Chondrocyte (in vitro differentiated cells): ENCODE results near the gene KCNN2. TPM values are rescaled to one million over a fixed set of nuclear protein-coding genes. Genes with fewer than 3 reads are reported as not detected.
A peak's percentile ranks its signal among the peaks of the same experiment; 100 is the strongest.

ENCODE experiments used
- DNase-seq: peaks from one replicate; pipeline ENCODE4 v3.0.0; 2021; ENCODE audit warnings: mixed read lengths, low spot score
- H3K27ac Mint-ChIP-seq: one replicate; pipeline ENCODE4 v1.8.0; 2021; ENCODE audit warnings: mild to moderate bottlenecking, moderate library complexity, mixed read lengths; ENCODE audit not compliant: unreplicated experiment
- H3K27me3 Mint-ChIP-seq: 2 replicates; pipeline ENCODE4 v1.8.0; 2021; ENCODE audit warnings: low read depth, mixed read lengths
- H3K36me3 Mint-ChIP-seq: 2 replicates; pipeline ENCODE4 v1.8.0; 2021; ENCODE audit warnings: low read depth, mixed read lengths
- H3K4me1 Mint-ChIP-seq: 2 replicates; pipeline ENCODE4 v1.8.0; 2021; ENCODE audit warnings: low read depth, mild to moderate bottlenecking, mixed read lengths
- H3K4me3 Mint-ChIP-seq: one replicate; pipeline ENCODE4 v1.8.0; 2021; ENCODE audit warnings: mild to moderate bottlenecking, moderate library complexity, mixed read lengths; ENCODE audit not compliant: unreplicated experiment
- H3K9me3 Mint-ChIP-seq: 2 replicates; pipeline ENCODE4 v1.8.0; 2021; ENCODE audit warnings: low read depth, mixed read lengths
- CTCF ChIP-seq: fragments of 200-600 bp; sonication (generic); IDR thresholded peaks from 2 replicates; pipeline ENCODE4 v1.5.0; 2021; ENCODE audit warnings: antibody characterized with exemption, mild to moderate bottlenecking, moderate library complexity
- total RNA-seq: library from RNA; stranded (reverse); gene quantifications from 3 replicates; pipeline ENCODE4 v1.2.1, GENCODE V29; 2021

The KCNN2 gene
- total RNA-seq, 1 donor from 2014 or later, result not detected

GRCh38 chr5:114437936-114438335 lies 76.1 kb downstream of the KCNN2 start:
- Mint-ChIP-seq H3K9me3 (no peaks in the 10 kb centered on the region), H3K4me1 (no peaks in the 10 kb centered on the region), H3K27me3 (peaks cover 28% of the 10 kb centered on the region), H3K36me3 (no peaks in the 10 kb centered on the region), H3K27ac (no peak overlapping the region), H3K4me3 (no peak overlapping the region)
- no peak for DNase-seq
- TF ChIP-seq CTCF, result no peak

GRCh38 chr5:114438471-114438870 lies 76.6 kb downstream of the KCNN2 start:
- Mint-ChIP-seq H3K9me3 (no peaks in the 10 kb centered on the region), H3K36me3 (no peaks in the 10 kb centered on the region)

GRCh38 chr5:114447084-114447773 lies 85.4 kb downstream of the KCNN2 start:
- Mint-ChIP-seq H3K27ac (no peak overlapping the region), H3K9me3 (no peaks in the 10 kb centered on the region), H3K36me3 (no peaks in the 10 kb centered on the region), H3K4me1 (peaks cover 13% of the 10 kb centered on the region), H3K27me3 (peaks cover 34% of the 10 kb centered on the region), H3K4me3 (no peak overlapping the region)
- no peak for DNase-seq
- TF ChIP-seq CTCF, result peak; percentile 53

More at GRCh38 chr5:114438471-114438870, 76.6 kb downstream of the KCNN2 start:
- Mint-ChIP-seq H3K4me3 (no peak overlapping the region), H3K4me1 (no peaks in the 10 kb centered on the region), H3K27me3 (peaks cover 32% of the 10 kb centered on the region), H3K27ac (no peak overlapping the region)
- TF ChIP-seq CTCF, result no peak
- DNase-seq, result no peak

GRCh38 chr5:114448481-114448880 lies 86.6 kb downstream of the KCNN2 start:
- H3K36me3 Mint-ChIP-seq, result no peaks in the 10 kb centered on the region
- H3K4me3 Mint-ChIP-seq, result no peak overlapping the region
- H3K27me3 Mint-ChIP-seq, result peaks cover 37% of the 10 kb centered on the region
- no peak for TF ChIP-seq CTCF
- H3K4me1 Mint-ChIP-seq, result peaks cover 13% of the 10 kb centered on the region
- no peak overlapping the region for H3K27ac Mint-ChIP-seq
- no peaks in the 10 kb centered on the region for H3K9me3 Mint-ChIP-seq
- no peak for DNase-seq

- Mint-ChIP-seq H3K36me3 (no peaks in the 10 kb centered on the region), H3K27me3 (peaks cover 40% of the 10 kb centered on the region), H3K27ac (peak overlapping the region; percentile 19), H3K9me3 (no peaks in the 10 kb centered on the region), H3K4me1 (peaks cover 13% of the 10 kb centered on the region), H3K4me3 (no peak overlapping the region)
- DNase-seq, result no peak
- TF ChIP-seq CTCF, result peak; percentile 92
Observed at GRCh38 chr5:114449860-114450421, 88.1 kb downstream of the KCNN2 start.
